ENCODE data around the gene RFX8.
"Not testable (repeated sequence)": the region's sequence is repeated elsewhere in the genome, so short reads cannot be mapped to it uniquely, and the experiment has no call there.

Gene RFX8

GRCh38 chr2:101474731-101475384 lies at the start of gene RFX8:
RFX8 (minus strand) TSS chr2:101475112; CDS start chr2:101466848, 8,264 bp downstream.
- DNase-seq (ENCODE audit: low read depth, low spot score), result no peak

- no peak for DNase-seq (ENCODE audit: low read depth, low spot score)
These were observed 46.6 kb upstream of the RFX8 start for GRCh38 chr2:101521487-101521886.

GRCh38 chr2:101520246-101520645 lies 45.3 kb upstream of the RFX8 start:
- DNase-seq (ENCODE audit: low read depth, low spot score), result no peak

GRCh38 chr2:101518578-101519492 lies 43.9 kb upstream of the RFX8 start:
- DNase-seq (ENCODE audit: low read depth, low spot score), result no peak

GRCh38 chr2:101517758-101518271 lies 42.9 kb upstream of the RFX8 start:
- DNase-seq (ENCODE audit: low read depth, low spot score), result no peak

- DNase-seq (ENCODE audit: low read depth, low spot score), result no peak
These were observed 42.1 kb upstream of the RFX8 start for GRCh38 chr2:101516823-101517690.

- no peak for DNase-seq (ENCODE audit: low read depth, low spot score)
These were observed 41.4 kb upstream of the RFX8 start for GRCh38 chr2:101516349-101516748.

GRCh38 chr2:101515477-101515876 lies 40.6 kb upstream of the RFX8 start:
- no peak for DNase-seq (ENCODE audit: low read depth, low spot score)

GRCh38 chr2:101512993-101513392 lies 38.1 kb upstream of the RFX8 start:
- no peak for DNase-seq (ENCODE audit: low read depth, low spot score)

GRCh38 chr2:101511381-101511780 lies 36.5 kb upstream of the RFX8 start:
- no peak for DNase-seq (ENCODE audit: low read depth, low spot score)

- no peak for DNase-seq (ENCODE audit: low read depth, low spot score)
These were observed 34.8 kb upstream of the RFX8 start for GRCh38 chr2:101509499-101510284.

GRCh38 chr2:101508636-101509035 lies 33.7 kb upstream of the RFX8 start:
- no peak for DNase-seq (ENCODE audit: low read depth, low spot score)

GRCh38 chr2:101505276-101505675 lies 30.4 kb upstream of the RFX8 start:
- DNase-seq (ENCODE audit: low read depth, low spot score), result not testable (repeated sequence)

- DNase-seq (ENCODE audit: low read depth, low spot score), result not testable (repeated sequence)
These were observed 29.8 kb upstream of the RFX8 start for GRCh38 chr2:101504744-101505143.

- no peak for DNase-seq (ENCODE audit: low read depth, low spot score)
These were observed 27.2 kb upstream of the RFX8 start for GRCh38 chr2:101502095-101502494.

- no peak for DNase-seq (ENCODE audit: low read depth, low spot score)
These were observed 26.5 kb upstream of the RFX8 start for GRCh38 chr2:101501443-101501842.

GRCh38 chr2:101500860-101501259 lies 25.9 kb upstream of the RFX8 start:
- no peak for DNase-seq (ENCODE audit: low read depth, low spot score)

- DNase-seq (ENCODE audit: low read depth, low spot score), result no peak
These were observed 25.3 kb upstream of the RFX8 start for GRCh38 chr2:101500180-101500579.

GRCh38 chr2:101496279-101496678 lies 21.4 kb upstream of the RFX8 start:
- DNase-seq (ENCODE audit: low read depth, low spot score), result no peak

GRCh38 chr2:101492936-101493473 lies 18.1 kb upstream of the RFX8 start:
- DNase-seq (ENCODE audit: low read depth, low spot score), result no peak

- DNase-seq (ENCODE audit: low read depth, low spot score), result no peak
These were observed 12.1 kb upstream of the RFX8 start for GRCh38 chr2:101486994-101487393.
